GM18502 (cell line): ENCODE measurements around the gene PYGO2.
"Not testable (repeated sequence)": the region's sequence is repeated elsewhere in the genome, so short reads cannot be mapped to it uniquely, and the experiment has no call there.

Source experiments
- ATAC-seq: cut with Tn5 transposase; IDR thresholded peaks from one replicate; pipeline ENCODE4 v1.9.1; 2021; ENCODE audit warnings: mild to moderate bottlenecking; ENCODE audit not compliant: unreplicated experiment, poor library complexity

PYGO2 gene

DNA sequence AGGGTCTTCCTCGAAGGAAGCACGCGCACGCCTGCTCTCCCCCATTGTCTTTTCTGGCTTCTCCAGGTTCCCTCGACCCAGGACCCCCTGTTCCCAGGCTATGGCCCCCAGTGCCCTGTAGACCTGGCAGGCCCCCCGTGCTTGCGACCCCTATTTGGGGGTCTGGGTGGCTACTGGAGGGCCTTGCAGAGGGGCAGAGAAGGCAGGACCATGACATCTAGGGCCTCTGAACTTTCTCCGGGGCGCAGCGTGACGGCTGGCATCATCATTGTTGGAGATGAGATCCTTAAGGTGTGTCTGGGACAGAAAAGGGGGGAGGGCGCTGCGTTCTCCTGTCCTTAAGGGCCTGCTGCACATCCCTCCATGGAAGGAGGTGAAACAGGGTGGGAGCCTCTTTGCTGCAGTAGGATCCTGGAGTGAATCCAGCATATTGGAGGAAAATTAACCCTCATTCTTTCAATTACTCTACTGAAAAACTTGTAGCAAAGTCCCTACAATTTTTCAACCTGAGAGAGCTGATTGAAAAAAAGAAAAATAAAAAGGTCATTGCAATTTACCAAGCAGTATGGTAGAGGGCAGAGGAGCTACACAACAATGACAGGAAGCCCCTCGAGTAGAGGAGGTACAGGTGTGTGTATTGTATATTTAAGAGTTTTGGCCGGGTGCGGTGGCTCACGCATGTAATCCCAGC lies 22.3 kb upstream of the PYGO2 start:
- no peak for ATAC-seq

DNA sequence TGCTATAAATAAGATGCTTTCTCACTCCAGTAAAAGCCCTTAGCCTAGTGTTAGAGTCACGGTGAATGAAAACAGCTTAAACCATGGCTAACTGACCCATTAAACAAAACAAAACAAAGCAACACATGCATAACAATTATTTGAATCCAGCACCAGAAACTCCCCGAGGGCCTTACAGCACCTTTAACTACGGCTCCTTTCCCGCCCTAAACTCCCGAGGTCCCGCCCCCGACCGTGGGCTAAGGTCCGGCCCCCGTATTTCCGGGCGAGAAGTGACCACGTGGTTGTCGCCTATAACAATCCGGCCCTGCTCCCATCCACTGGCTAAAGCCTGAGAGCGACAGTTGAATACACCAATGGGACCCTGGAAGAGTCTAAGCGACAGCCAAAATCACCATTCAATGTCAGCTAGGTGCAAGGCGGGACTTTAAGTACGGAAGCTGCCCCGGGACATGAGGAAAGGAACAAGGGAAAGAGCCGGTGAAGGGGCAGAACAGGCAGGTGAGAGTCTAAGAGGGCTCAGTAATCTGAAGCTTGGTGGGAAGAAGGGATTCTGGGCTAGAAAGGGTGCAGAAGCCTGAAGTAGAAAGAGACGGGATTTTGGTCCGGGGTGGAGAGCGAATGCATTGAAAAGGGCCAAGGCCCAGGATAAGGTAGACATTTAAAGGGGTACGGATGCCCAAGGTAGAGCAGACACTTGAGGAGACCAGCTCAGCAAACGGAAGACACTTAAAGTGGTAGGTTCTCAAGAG lies 21.5 kb upstream of the PYGO2 start, which contains the start of gene FLAD1:
TSS of gene FLAD1 (plus strand) at position 448 of the 752 bp plus-strand sequence. CDS start 351 bp downstream, outside the sequence.
- ATAC-seq = peak; percentile 98

DNA sequence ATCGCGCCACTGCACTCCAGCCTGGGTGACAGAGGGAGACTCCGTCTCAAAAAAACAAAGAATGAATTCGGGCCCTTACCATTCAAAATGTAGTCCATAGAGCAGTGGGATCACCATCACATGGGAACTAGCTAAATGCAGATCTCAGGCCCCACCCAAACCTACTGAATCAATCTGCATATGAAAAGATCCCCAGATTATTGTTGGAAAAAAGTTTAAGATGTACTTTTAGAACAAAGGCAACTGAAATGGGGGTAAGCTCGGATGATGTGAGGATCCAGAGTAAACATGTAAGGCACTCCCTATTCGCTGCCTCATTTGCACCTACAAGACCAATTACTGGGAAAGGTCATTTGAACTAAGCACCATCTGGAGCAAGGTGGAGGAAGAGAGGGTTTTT lies 20.8 kb upstream of the PYGO2 start:
- ATAC-seq = no peak

DNA sequence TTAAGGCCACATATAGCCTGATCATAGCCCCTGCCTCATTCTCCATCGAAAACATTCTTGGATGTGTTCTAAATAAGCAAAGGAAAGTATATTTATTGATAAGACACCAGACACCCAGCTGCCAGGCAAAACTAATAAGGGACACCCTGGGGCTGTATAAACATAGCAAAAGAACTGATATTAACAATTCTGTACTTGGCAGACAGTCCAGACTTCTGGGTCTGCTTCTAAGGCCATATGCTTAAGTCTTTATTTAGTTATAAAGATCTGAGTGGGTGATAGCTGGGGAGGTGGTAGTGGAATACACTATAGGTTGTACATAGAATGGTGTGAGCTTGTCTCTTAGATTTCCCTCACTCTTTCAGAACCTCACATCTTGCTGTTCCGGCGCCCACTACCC lies 16.8 kb upstream of the PYGO2 start:
- no peak for ATAC-seq

DNA sequence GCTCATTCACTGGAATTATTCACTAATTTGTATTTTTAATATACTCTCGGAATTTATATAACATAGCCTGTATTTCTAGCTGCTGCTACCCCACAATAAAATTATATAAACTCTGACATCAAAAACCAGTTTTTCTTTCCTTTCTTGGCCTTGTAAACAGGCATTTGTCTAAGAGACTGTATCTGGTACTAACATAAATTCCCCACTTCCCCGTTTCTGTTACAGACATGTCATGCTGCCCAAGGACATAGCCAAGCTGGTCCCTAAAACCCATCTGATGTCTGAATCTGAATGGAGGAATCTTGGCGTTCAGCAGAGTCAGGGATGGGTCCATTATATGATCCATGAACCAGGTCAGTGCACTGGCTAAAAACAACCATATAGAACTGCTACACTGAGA lies 16.2 kb upstream of the PYGO2 start:
- not testable (repeated sequence) for ATAC-seq

DNA sequence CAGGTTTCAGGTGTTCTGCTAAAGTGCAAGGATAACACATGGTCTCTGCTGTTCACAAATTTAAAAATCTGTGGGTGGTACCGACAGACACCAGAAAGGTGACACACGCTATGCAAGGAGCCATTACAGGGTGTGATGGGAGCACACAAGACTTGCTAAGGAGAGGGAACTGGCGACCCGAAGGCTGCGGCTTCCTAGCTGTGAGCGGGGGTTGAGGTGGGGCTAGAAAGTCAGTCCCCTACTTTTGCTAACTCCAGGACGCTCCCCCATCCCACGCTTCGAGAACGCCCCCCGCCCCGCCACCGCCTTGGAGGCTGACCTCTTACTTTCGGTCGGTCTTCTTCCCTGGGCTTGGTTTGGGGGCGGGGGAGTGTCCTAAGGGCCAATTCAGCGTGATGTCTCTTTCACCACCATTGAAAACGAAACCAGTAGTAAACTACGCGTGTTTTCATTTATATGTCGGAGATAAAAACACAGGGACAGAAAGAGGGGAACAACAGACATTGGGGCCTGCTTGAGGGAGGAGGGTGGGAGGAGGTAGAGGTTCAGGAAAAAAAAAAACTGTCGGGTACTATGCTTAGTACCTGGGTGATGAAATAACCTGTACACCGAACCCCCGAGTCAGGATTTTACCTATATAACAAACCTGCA lies 14.0 kb upstream of the PYGO2 start:
- no peak for ATAC-seq

DNA sequence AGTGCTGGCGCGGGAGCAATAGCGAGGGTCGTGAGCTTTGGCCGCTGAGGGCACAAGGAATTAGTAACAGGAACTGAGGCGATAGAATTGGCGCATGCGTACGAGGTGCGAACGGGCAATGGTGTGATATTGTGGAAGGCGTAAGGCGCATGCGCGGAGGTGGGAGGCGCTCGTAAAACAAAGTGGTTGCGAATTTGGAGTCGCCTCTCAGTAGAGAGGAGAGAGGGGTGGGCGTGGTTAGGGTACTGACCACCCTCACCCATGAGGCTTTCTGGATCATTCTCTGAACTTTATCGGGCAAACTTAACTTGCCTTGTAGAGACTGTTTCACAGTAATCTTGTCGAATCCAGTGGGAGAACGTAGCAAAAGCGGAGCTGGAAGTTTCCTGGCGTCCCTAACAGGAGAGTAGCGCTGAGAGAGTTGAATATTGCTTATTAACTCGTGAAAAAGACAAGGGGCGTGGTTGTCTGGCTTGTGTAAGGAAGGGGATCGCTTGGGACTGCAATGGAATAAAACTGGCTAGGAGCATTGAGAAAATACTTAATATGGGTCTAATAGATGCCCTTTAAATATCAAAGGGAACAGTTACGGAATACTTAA lies 13.3 kb upstream of the PYGO2 start:
- ATAC-seq = peak; percentile 37

DNA sequence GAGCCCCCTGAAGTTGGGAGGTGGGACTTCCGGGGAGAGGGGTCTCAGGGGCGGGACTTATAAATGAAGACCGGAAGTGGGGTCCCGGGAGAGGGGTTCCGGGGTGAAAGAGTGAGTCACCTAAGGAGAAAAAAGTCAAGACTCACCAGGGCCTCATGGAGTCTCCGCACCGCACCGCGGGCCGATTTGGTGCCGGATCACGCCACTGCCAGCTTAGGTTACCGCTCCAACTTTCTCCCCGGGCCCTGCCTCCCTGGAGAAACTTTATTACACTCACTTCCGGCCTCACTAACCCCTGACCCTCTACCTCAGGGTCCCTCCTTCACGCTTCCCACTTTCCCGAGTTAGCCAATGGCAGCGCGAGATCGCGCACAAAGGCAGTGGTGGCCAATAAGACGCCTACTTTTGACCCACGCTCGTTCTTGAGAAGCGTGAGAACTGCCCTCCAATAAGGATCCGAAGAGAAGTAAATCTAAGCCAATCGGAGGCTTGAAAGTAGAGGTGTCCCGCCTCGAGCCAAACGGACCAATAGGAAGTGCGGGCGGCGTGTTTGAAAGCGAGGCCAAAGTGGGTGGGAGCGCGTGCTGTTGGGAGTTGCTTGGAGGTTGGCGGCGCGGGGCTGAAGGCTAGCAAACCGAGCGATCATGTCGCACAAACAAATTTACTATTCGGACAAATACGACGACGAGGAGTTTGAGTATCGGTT lies 12.7 kb upstream of the PYGO2 start, which contains the start of gene CKS1B:
TSS of gene CKS1B (plus strand) at position 580 of the 706 bp plus-strand sequence. CDS start at position 645, 65 bp downstream.
- ATAC-seq = peak; percentile 72

DNA sequence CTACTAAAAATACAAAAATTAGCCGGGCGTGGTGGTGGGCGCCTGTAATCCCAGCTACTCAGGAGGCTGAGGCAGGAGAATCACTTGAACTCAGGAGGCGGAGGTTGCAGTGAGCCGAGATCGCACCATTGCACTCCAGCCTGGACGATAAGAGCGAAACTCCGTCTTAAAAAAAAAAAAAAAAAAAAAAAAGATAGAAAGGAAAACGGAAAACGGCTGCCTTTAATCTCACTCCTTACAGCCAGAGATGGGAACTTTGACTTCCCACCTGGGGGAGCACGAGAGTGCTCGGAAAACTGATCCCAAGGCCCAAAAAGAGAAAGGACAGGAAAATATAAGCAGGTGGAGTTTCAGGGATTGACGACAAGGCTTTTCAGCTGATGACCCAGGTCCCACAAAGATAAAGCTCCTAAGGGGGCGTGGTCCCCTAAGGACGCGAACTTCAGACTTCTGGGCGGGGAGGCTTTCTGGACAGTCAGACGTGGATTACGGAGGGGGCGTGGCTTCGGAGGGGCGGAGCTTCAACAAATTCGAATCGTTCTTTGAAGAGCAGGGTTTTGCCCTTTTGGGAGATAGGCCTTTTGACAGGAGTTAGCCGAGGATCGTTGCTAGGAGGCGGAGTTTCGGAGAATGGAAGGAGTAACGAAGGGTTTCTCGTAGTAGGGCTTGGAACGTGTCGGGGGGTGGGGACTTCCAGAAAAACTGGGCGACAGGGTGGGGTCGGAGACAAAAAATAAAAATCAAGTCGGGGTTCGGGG lies 11.9 kb upstream of the PYGO2 start:
- ATAC-seq = peak; percentile 24

DNA sequence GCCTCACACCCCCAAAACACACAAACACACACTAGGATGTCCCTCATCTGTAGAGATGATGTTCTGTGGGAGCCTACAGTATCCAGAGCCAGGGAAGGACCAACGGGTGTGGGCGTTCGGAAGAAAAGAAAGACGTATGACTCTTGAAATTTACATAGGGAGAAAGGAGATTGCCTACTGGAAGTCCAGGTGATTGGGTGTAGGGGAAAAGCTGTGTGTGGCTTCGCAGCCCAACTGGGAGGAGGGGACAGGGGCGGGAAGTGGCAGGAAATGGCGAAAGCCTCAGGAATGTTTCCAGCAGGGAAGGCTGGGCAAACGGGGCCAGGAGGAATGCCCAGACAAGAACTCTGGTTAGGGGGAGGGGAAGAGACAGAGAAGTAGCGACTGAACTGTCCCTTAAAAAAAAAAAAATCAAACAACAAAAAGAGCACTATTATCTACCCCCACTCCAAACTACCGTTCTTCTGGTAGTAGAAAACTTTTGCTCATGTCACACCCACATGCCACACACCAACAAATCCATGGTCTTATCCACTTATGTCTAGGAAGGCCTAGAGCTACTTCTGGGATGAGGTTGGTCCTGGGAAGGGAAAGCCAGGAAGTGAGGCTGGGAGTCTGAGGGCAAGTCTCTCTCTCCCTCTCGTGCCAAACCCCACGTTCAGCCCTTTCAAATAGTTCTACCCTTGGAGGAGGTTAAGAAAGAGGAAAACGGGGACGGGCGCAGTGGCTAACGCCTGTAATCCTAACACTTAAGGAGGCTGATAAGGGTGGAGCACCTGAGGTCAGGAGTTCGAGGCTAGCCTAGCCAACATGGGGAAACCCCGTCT lies 11.1 kb upstream of the PYGO2 start:
- no peak for ATAC-seq

DNA sequence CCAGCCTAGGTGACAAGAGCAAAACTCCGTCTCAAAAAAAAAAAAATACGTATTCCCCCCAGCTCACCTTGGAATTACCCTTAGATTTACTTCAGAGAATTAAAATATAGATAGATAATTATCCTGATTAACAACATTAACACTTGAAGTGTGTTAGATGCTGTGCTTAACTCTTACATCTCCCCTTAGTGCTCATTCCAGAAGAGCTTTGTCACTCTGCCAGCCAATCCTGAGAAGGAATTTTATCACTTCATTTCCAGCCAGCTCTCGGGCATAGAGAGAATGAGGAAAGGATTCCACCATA lies 10.6 kb upstream of the PYGO2 start:
- no peak for ATAC-seq

DNA sequence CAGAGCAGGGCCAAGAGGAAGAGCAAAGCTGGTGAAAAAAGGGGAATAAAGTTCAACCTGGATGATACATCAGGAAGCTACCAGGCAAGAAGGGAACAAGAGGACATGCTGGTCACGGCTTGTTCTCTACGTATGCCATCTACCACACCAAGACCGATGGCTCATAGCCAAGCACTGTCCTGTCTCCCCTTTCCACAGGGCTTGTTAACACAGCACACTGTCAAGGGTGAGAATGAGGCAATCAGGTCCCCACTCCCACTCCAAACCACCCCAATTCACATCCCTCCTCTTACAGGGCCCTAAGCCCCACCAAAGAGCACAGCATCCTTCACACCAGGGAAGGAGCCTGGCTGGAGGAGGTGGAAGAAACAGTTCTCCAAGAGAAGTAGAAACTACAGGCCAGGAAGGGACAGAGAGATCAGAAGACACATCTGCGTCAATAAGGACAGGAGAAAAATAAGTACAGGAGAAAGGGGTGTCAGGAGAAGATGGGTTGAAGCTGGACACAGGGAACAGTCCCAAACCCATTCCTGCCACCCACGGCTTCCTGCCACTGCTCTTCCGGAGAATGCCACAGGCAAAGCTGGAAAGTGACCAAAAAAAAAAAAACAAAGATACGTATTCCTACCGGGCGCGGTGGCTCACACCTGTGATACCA lies 9.9 kb upstream of the PYGO2 start:
- no peak for ATAC-seq

DNA sequence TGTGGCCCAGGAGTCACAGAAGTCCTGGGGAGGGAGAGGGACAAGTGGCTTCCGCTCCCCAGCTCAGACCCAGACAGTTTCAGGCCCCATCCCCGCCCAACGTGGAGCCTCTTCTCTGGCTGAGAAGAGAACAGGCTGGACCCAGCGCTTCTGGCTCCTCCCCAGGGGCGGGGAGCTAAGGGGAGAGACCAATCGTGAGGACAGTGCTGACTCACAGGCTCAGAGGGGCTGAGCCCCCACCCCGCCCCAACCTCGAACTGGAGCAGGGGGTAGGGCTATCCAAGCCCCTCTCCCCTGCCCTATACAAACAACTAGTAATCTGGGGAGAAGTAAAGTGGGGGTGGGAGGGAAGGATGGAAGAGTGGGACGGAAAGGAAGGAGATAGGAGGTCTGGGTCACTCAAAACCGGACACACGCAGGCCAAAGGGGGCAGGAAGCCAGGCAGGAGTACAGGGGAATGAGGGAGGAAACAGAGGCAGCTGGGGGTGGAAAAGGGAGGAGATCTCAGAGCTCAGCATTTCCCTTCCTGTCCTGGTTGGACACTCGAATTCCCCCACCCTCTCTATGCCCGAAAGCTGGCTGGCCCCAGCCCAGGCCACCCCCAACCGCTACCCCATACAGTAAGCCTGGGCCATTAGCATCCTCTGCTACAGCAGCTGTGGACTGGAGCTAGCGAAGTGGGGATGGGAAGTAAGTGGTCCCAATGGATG lies 9.2 kb upstream of the PYGO2 start, which contains the start of gene SHC1:
TSS of gene SHC1 (minus strand) at position 117 of the 710 bp plus-strand sequence. CDS start 221 bp downstream, outside the sequence.
- peak; percentile 26 for ATAC-seq

DNA sequence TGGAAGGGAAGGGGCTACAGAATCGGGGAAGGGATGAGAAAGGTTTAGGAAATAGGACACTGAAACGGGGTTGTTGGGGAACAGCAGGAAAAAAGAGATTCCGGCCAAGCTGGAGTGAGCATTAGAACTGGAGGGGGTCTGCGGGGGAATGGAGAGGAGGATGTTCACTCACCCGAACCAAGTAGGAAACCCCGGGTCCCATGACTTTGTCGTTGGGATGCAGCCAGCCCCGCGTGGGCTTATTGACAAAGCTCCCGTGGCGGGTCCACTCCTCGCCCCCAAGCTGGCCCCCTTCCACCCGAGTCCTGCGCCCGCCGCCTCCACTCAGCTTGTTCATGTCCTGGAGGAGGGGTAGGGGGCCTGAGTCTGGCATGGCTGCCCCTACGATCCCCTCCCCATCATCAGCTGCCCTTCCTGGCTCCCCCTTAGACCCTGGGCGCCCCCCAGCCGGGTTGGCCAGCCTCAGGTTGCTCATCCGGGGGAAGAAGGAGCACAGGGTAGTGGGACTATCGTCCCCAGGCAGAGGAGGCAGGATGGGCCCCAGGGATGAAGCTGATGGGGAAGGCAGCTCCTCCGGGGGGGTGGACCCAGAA lies 8.4 kb upstream of the PYGO2 start:
- ATAC-seq = no peak

DNA sequence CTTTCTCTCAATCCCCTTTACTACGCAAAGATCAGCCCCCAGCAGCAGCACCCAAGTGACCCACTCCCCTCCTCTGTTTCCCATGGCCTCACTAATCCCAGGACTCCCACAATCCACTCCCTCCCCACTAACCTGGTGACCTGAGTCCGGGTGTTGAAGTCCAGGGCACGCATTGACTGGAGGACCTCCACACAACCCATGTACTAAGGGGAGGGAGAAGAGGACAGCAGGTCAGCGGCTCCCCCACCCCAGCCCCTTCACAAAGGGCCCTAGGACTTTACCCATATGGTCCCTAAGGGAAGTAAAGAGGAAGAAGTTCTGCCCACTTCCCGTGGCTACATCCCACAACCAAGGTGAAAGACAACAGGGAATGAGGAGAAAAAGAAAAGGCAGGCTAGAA lies 7.7 kb upstream of the PYGO2 start:
- ATAC-seq = no peak

DNA sequence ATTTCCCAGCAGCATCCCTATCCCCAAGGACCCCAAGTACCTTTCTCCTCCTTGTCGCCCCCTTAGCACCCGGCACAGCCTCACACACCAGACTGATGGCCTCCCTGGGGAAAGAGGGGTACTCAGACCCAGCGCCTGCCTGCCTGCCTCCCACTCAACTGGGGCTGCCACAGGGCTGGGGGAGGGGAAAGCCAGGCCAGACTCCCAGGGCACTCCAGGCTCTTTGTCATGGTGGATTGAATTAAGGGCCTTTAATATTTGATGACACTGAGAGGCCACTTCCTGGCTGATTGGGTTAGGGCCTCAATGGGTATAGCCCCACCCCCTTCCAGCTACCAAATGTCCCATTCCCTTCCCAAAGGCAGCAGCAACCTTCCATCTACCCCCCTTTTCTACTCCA lies 7.1 kb upstream of the PYGO2 start:
- no peak for ATAC-seq

DNA sequence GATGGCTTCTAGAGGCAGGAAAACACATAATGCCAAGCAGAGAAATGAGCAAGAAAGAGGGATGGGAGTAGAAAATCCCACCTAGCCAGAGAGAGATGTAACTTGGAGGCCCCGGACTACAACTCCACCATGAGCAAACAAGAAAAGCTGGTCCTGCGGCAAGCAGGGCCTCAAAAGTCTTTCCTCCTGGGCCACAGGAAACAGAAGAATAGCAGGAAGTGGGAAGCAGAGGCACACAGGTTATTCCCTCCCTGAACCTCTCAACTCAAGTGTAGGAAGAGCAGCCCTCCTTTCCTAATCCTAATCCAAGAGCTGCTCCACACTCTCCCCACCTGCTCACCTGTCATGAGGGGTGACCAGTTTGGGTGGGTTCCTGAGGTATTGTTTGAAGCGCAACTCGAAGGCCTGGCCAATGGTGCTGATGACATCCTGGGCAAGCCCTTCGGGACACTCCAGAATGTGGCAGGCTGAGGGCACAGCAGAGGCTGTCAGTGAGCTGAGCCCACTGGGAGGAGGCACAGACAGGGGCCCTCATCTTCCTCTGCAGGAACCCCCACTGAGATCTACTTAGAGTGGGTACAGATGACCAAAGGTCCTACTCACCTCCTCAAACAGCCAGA lies 5.9 kb upstream of the PYGO2 start:
- ATAC-seq = no peak
